SK-N-MC (cell line): ENCODE data around the gene KAZN.

ENCODE experiments used
- EZH2 ChIP-seq: fragments of 200-600 bp; sonication (generic); IDR thresholded peaks from one replicate; pipeline ENCODE4 v1.6.1; 2017; ENCODE audit warnings: antibody characterized with exemption
- POLR2AphosphoS5 ChIP-seq: IDR thresholded peaks from 2 replicates; pipeline ENCODE4 v1.6.1; 2012; ENCODE audit warnings: mild to moderate bottlenecking, low read depth, low read length, borderline replicate concordance

DNA sequence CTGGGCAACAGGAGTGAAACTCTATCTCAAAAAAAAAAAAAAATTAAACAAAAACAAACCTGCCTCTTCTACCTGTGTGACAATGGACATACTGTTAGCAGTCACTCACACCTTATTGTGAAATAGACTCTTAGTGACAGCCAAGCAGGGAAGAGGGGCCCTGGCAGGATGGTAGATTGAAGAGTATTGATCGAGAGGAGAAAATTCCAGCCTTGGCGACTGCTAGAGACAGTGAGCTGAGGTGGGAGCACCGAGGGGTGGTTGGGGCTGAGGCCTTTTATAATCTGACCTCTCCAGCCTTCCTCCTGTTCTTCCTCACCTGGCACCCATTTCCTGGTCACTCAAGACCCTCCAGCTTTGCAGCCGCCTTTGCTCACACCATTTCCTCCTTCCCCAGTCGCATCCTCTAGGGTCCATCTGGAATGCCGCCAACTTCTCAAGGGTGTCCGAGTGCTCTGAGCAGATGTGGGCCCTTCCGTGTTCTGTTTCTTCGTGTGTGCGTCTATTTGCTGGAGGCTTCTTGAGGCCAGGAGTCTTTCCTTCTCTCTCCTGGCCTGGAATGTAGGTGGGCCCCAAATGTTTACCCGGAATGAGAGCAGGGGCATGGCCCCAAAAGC, 358.2 kb downstream of the KAZN start:
- no peak for TF ChIP-seq POLR2AphosphoS5
- no peak for TF ChIP-seq EZH2
